SKM-1 (cell line): Measurements from ENCODE around the gene UBL4A.

ENCODE experiments used
- DNase-seq: peaks from one replicate; lab custom pipeline; 2025; ENCODE audit not compliant: unreplicated experiment; lab: John Stamatoyannopoulos, UW

UBL4A gene

DNA sequence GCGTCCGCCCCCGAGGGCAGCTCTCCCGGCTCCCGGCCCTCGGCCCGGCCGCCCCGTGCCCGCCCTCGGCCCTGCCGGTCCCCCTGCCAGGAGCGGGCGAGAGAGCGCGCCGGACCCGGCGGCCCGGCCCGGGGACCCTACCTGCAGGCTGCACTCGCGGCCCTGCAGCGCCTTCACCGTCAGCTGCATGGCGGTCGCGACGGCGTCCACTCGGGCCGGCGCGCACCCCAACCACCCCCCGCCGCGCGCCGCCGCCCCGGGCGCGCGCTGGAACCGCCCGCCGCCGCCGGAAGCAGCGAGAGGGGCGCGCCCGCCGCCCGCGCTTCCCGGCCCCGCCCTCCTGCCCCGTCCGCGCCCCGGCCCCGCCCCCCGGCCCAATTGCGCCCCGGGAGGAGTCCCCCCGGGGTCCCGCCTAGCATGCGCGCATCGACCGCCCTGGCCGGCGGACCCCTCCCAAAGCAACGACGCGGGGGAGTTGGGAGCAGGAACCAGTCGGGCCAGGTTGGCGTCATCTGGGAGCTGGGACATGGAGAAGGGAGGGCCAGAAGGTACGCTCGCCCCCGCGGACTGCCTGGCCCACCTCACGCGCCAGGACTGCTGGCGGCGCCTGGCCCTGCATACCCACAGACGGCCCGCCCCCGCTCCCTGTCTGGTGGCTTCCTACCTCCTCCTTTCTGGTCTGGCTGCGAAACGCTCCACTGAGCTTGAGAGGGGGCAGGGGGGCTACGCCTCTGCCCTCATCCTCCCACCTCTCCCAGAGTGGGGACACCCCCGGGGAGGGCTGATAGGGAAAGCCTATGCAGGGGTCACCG lies at the start of gene UBL4A:
UBL4A (minus strand) TSS at position 220 of the 812 bp plus-strand sequence; CDS start at position 189, 31 bp downstream.
- DNase-seq, result no peak

DNA sequence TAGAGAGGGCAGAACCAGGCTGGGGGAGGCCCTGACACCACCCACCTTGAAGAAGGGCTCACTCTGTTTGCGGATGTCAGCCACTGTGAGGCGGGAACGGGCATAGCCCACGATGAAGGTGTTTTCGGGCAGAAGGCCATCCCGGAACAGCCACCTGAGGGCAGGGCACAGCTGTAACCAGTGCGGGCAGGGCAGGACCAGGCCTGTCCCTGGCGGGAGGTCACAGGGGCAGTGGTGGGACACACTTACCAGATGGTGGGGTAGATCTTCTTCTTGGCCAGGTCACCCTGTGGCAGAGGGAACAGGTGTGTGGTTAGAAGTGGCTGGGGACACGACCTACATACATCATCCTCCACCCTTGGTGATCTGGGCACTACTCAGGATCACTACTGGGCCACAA lies 49.5 kb upstream of the UBL4A start:
- DNase-seq, result no peak

DNA sequence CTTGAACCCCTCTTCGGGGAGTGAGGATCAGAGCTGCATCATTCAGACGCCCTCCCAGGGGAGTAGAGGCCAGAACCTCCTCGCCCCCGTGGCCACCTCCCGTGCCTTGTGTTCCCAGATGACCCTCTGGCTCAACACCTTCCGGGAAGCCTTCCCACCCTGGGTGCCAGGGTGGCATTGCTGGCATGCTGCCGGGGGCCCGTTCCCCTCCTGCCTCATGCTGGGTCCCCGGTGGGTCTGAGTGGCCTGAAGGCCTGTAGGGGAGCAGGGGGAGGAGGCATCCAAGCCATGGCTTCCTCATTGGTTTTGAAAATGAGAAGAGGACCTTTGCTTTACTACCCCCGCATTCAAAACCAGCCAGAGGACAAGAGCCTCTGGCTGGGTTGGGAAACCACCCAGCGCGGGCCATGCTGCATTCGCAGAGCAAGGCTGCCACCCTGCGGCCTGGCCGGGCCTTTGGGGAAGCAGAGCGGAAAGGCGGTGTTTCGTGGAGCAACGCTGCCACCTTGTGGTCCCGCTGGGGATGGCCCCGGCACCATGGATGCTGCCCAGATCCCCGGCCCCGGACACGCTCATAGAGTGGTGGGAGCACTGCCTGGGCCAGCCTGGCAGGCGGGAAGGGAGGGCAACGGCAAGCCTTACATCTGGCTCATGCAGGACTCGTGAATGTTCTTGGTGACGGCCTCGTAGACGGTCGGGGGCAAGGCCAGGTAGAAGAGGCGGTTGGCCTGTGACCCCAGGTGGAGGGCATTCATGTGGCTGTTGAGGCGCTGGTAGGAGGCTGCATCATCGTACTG lies 48.3 kb upstream of the UBL4A start:
- DNase-seq, result peak; percentile 44

DNA sequence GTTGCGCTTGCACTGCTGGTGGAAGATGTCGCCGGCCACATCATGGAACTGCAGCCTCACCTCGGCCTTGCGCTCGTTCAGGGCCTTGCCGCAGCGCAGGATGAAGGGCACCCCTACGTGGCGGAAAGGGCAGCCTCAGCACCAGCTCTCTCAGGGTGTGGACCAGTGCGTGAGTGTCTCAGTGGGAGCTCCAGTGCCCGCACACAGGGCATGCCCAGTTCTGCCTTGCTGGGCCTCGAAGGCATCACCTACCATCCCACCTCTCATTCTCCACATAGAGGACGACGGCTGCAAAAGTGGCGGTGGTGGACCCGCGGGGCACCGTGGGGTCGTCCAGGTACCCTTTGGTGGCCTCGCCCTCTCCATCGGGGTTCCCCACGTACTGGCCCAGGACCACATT lies 46.3 kb upstream of the UBL4A start:
- DNase-seq, result no peak

DNA sequence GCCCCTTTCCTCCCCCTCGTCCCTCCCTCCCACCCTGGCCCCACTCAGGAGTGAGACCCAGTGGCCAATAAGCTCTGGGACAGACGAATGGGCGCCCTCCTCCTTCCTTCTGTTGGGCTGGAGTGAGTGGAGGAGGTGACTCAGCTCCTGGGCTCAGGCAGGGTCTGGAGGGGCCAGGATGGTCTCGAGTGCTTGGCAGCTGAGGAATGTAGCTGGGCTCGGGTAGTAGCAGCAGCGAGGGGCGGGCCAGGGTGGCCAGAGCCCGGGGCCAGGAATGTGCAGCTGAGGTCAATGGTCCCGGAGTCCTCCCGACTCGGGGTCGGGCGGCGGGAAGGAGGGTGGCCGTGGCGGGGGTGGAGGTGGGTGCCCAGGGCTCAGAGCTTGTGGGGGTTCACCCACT lies 45.2 kb upstream of the UBL4A start:
- no peak for DNase-seq

DNA sequence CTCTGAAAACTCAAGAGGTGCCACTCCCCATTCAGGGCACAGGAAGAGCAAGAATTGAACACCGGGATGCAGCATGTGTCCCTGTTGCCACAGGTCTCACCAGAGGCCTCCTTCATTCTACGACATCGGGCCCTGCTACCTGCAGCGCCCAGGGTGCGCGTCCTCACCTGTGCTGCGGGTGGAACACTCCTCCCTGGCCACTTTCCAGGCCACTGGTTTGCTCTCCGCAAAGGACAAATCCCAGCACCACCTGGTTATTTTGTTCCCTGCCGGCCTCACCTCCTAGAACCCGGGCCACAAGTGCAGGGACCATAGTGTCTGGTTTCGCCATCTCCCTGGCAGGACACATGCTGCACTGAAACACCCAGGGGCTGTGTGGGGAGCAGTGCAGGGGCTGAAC lies 43.9 kb upstream of the UBL4A start:
- DNase-seq, result no peak

DNA sequence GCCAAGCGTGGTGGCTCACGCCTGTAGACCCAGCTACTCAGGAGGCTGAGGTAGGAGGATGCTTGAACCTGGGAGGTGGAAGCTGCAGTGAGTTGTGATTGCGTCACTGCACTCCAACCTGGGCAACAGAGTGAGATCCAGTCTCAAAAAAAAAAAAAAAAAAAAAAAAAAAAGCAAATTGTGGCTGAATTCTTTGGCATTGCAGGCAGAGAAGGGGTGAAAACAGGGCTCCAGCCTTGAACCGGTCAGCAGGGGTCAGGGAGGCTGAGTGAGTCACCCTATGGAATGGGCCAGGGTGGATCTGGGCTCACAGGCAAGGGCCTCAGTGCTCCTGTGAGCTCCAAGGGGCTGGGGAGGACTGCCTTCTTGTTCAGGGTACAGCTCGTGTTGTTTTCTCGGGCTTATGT lies 42.8 kb upstream of the UBL4A start:
- DNase-seq, result no peak

DNA sequence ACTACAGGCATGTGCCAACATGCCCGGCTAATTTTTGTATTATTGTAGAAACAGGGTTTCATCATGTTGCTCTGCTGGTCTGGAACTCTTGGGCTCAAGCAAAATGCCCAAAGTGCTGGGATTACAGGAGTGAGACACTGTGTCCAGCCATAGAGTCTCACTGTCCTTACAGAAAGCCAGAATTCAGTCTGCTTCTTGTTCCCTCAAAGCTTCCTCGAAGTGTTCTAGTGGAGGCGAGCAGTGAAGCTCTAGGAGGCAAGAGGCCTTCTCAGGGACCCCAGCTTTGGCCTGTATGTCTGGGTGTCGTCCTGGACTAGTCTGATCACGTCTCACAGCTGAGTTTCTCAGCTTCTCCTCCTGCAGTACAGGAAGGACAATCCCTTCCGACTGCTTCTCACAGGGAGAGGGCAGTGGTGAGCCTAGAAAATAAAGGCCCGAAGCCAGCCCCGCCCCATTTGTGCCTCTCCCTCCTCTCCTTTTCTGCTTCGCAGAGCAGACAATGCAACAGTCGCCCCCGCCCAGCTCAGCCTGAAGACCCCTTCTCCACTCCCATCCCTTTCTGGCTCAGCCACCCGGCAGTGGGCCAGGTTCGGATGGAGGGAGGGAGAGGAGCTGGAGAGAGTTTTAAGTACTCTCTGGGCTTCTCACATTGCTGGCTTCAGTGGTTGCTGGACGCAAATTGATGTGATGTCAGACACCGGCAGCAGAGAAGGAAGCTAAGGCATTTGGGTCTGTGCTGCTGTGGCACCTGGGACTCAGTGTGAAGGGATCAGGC lies 40.7 kb upstream of the UBL4A start:
- DNase-seq, result peak; percentile 32

DNA sequence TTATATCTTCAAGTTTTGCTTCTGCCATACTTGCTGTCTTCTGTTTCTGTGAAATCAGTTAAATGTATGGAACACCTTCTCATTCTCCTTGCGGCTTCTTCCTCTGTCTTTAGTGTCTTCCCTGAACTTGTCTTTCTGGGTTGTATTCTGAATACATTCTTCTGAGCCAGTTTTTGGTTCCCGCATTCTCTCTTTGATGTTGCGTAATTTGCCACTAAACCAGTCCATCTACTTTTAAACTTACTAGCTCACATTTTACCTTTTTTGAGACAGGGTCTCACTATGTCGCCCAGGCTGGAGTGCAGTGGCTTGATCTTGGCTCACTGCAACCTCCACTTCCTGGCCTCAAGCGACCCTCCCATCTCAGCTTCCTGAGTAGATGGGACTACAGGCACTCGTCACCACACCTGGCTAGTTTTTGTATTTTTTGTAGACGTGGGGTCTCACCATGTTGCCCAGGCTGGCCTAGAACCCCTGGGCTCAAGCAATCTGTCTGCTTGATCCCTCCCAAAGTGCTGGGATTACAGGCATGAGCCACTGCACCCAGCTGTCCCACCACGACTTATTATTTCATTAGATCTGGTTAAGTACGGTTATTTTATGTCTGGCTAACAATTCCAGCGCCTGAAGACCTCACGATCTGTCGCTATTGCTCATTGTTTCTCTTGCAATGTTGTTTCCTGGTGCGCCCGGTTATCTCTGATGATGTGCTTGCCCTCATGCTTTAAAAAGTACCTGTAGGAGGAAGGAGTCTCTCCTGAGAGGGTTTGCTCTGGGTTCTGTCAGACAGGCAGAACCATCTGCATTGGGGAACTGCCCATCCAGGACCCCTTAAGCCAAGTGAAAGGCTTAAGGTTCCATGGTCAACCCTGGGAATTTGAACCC lies 39.4 kb upstream of the UBL4A start:
- no peak for DNase-seq

DNA sequence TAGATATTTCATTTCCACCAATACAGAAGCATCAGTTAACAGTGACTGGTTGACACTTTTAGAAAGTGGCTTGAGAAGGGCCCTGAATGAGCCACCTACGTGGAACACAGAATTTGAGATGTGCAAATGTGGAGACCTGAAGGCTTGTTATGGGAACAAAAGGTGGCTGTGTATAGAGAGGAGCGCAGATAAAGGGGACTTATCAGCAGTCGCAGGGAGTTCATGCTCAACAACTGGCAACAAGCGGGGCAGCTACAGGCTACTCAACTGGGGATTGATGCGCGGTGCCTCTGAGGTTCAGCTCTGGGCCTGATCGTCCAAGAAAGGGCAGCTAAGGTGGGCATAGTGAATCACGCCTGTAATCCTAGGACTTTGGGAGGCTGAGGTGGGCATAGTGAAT lies 33.0 kb upstream of the UBL4A start:
- DNase-seq, result no peak

DNA sequence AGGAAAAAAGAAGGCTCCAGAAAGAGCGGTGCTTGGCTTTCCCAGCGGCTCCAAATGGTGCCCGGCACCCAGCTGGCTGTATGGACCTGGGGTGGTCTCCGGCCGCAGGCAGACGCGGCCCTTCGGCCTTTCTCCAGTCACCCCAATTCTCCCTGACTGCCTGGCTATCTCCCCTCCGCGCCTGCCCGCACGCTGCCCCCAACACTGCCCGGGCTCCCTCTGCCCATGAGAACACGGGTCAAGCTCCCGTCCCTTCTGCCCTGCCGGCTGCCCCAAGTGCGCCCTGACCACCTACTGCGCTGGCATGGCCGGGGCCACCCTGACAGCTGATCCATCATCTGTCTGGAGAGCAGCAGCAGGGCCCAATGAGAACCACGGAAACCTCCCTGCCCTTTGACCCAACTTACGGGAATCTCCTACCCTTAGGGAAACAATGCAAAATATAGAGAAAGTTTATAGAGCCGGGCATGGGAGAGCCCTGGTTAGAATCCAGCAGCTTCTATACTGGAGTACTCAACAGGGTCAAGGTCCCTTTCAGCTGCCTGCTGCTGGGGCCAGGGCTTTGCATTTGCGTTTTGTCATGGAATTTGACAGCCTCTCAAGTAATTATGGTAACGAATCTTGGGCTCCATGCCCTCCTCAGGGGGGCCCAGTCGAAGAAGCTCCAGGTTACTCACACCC lies 30.8 kb upstream of the UBL4A start:
- no peak for DNase-seq

DNA sequence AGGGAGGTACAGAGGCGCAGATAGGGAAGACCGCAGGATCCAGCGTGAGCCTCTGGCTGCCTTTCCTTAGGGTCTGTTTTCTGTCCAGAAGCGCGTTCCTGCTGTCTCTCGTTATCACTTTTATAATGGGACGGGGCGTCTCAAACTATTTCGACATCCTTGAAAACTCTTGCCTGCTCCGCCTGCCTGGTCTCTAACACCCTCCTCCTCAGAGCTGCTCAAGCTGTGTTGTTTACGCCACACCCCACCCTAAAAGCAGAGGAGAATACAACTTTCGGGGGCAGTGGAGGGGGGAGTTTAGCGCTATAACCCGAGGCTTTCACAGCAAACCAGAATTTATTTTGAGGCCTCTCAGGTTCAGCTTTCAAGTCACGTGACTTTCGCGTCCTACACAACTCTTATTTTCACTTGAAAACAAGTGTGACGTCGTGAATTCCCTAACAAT lies 30.3 kb upstream of the UBL4A start:
- DNase-seq, result no peak

DNA sequence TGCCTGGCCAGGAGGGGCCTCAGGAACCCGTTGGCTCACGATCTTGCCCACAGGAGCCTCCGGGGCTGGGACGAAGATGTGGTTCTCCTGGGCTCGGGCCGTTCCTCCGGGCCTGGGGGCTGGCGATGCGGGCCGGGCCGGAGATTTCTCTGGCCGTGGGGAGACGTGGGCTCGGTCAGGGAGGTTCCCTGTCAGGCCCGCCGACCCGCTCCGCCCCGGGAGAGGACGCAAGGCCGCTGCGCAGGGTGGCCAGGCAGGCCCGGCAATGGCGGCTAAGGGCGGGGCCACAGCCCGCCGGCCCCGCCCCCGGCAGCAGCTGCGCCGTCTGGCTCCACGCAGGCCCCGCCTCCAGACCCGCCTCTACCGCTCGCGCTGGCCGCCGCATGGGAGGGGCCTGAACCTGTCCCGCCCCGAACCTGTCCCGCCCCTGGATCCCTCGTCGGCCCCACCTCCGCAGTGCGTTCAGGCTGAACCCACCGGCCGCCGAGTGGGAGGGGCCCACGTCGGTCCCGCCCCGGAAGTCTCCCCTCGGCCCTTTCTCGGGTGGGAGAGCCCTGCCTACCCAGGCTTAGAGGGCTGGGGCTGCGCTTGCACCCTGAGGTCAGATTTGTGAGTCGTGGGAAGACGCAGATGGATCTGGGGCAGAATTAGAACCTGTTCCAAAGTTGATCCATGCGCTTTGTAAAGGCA lies 29.7 kb upstream of the UBL4A start, which contains the start of gene FAM3A:
FAM3A (minus strand) TSS at position 267 of the 690 bp plus-strand sequence. CDS start 460 bp downstream, outside the sequence.
- DNase-seq, result peak; percentile 48

DNA sequence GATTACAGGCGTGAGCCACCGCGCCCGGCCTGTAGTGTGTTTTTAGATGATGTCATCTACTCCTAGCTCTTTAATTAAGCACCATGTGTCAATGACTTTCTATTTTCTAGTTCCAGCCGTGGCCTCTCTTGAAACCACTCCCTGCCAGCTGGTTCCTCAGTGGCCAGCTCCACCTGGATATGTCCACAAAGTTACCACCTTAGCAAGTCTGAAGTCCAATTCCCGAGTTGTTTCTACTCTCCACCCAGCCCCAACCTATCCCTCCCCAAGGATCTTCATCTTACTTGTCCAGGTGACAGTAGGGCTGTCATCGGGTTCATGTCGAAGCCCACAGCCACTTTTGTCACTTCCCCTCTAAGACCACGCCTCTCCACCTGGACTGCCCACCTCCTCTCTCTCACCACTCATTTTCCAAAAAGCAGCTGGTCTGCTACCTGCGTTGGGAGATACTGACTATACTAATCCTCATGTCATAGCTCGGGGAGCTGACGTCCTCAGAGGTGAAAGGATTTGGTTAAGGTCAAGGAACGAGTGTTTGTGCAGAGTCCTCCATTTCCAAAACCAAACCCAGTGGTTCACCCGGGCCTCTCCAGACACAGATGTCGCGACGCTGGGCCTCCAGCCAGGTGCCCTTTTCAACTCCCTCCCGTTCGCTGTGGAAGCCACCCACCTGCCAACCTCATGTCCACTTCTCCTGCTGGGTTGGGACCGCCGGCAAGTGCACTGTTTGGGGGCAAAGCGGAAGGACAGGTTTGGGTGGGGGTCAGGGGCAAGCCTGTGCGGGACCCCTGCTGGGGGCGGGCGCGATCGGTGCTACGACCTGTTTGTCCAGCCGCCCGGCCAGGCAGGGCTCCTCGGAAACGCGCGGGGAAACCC lies 28.9 kb upstream of the UBL4A start:
- no peak for DNase-seq

DNA sequence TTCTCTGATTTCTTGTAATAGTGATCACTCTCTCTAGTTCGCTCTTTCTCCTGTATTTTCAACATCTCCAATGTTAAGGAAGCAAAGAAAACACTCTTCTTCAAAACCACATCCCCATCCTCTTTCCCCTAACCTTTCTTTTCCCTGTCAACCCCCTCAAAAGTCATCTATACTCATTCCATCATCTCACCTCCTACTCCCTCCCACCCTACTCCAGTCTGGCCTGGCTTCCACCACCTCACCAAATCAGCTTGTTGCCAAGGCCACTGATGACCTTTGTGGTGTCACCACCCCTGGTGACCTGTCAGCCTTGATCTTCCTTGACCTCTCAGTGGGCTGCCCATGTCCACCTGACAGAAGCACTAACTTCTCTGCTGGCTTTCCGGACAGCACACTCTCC lies 27.3 kb upstream of the UBL4A start:
- no peak for DNase-seq

DNA sequence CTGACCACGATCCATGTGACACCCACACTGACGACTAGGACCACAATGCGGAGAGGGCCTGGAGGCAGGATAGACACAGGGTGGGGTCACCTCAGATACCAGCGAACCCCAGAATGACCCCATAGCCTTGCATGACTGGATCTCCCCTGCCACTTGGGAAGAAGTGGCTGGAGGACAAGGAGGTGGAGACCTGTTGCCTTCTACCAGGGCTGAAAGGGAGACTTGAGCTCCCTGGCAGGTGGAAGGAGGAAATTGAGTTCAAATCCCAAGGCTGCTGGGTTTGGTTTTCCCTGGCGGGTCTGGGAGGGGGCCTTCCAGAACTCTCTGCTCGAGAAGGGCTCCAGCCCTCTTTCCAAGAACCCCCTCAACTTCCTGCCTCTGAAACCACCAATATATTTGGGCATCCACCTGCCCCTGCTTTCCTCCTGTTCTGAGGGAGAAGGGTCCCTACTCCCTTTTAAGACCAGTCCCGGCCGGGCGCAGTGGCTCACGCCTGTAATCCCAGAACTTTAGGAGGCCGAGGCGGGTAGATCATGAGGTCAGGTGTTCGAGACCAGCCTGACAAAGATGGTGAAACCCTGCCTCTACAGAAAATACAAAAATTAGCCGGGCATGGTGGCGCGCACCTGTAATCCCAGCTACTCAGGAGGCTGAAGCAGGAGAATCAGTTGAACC lies 26.6 kb upstream of the UBL4A start:
- DNase-seq, result no peak

DNA sequence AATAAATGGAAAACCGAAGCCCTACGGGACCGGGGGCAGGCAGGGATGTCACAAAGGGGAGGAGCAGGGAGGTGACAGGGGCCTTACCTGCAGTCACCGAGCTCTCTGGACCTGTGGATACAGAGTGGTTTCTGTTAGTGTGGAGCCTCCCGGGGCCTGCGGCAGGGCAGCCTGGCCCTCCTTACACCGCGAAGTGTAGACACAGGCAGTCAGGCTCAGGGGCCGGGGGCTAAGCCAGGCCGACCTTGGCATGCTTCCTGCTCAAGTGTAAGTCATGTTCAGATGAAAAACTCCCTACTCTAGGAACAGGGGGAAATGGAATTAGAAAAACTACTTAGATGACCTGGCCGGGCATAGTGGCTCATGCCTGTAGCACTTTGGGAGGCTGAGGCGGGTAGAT lies 25.3 kb upstream of the UBL4A start:
- DNase-seq, result no peak

DNA sequence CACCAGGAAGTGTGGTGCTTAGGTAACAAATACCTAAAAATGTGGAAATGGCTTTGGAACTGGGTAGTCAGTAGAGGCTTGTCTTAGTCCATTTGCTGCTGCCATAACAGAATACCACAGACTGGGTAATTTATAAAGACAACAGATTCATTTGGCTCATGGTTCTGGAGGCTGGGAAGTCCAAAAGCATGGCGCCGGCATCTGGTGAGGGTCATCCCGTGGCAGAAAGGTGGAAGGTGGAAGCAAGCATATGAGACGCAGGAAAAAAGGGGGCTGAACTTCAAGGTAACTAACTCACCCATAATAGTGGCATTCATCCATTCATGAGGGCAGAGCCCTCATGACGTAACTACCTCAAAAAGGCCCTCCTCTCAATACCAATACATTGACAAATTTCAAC lies 23.0 kb upstream of the UBL4A start:
- DNase-seq, result no peak
